Activated CD4-positive, alpha-beta T cell treated with anti-CD3 and anti-CD28 coated beads, Interleukin-10, Interleukin-2, amounts not matched to agents 100 ng/mL and 50 ng/mL, durations not matched to agents 16 hours and 8 hours (primary cell): ENCODE results near the gene MTA1.
A peak's percentile ranks its signal among the peaks of the same experiment; 100 is the strongest.

Source experiments
- DNase-seq: peaks from one replicate; pipeline ENCODE4 v3.0.0-alpha.2; 2020

MTA1 gene

GRCh38 chr14:105478398-105479251 lies 59.0 kb downstream of the MTA1 start:
- no peak for DNase-seq

GRCh38 chr14:105479431-105480158 lies 60.0 kb downstream of the MTA1 start:
- DNase-seq: no peak

GRCh38 chr14:105480199-105480746 lies 60.6 kb downstream of the MTA1 start:
- no peak for DNase-seq

GRCh38 chr14:105480807-105481801 lies 61.5 kb downstream of the MTA1 start:
- peak; percentile 92 for DNase-seq

- DNase-seq: peak; percentile 96
Measured at GRCh38 chr14:105481886-105482457, 62.3 kb downstream of the MTA1 start.

- DNase-seq: no peak
Measured at GRCh38 chr14:105482486-105483110, 63.0 kb downstream of the MTA1 start.

GRCh38 chr14:105483300-105484068 lies 63.9 kb downstream of the MTA1 start:
- DNase-seq: no peak

GRCh38 chr14:105484069-105484996 lies 64.7 kb downstream of the MTA1 start:
- DNase-seq: no peak

- DNase-seq: no peak
Measured at GRCh38 chr14:105484997-105485393, 65.4 kb downstream of the MTA1 start.

- DNase-seq: peak; percentile 62
Measured at GRCh38 chr14:105485739-105486162, 66.1 kb downstream of the MTA1 start.

GRCh38 chr14:105486163-105486973 lies 66.7 kb downstream of the MTA1 start, which contains the start of gene CRIP1:
Gene CRIP1 (plus strand): TSS chr14:105486886. CDS start chr14:105487260, 374 bp downstream.
- no peak for DNase-seq

- peak; percentile 74 for DNase-seq
Measured at GRCh38 chr14:105486974-105487448, 67.4 kb downstream of the MTA1 start.

- DNase-seq: peak; percentile 74
Measured at GRCh38 chr14:105487449-105487985, 67.9 kb downstream of the MTA1 start.

- peak; percentile 41 for DNase-seq
Measured at GRCh38 chr14:105487986-105488777, 68.6 kb downstream of the MTA1 start.

GRCh38 chr14:105488781-105489541 lies 69.3 kb downstream of the MTA1 start:
- no peak for DNase-seq

- DNase-seq: peak; percentile 88
Measured at GRCh38 chr14:105489542-105490266, 70.1 kb downstream of the MTA1 start.
